Activated T-helper 17 cell treated with anti-CD3 and anti-CD28 coated beads, Interleukin-2, amount 50 U/mL, for 72 hours (primary cell): ENCODE data around the gene RASEF. TPM values are rescaled to one million over a fixed set of nuclear protein-coding genes. Genes with fewer than 3 reads are reported as not detected.

Experiments used
- ATAC-seq: fragments of 150-1000 bp; cut with Tn5 transposase; replicated peaks from 2 replicates; pipeline ENCODE4 v1.10.0; 2021; ENCODE audit warnings: mild to moderate bottlenecking, moderate library complexity
- H3K27ac Mint-ChIP-seq: one replicate; pipeline ENCODE4 v1.8.0; 2022; ENCODE audit warnings: mixed read lengths
- H3K27me3 Mint-ChIP-seq: one replicate; pipeline ENCODE4 v1.8.0; 2022; ENCODE audit warnings: mixed read lengths
- H3K36me3 Mint-ChIP-seq: one replicate; pipeline ENCODE4 v1.8.0; 2022; ENCODE audit warnings: low read depth, mild to moderate bottlenecking, mixed read lengths
- H3K4me1 Mint-ChIP-seq: one replicate; pipeline ENCODE4 v1.8.0; 2022; ENCODE audit warnings: mixed read lengths
- H3K4me3 Mint-ChIP-seq: one replicate; pipeline ENCODE4 v1.8.0; 2022; ENCODE audit warnings: mild to moderate bottlenecking, mixed read lengths
- H3K9me3 Mint-ChIP-seq: one replicate; pipeline ENCODE4 v1.8.0; 2022; ENCODE audit warnings: mixed read lengths
- total RNA-seq, 2 donors: library from RNA; stranded (reverse); gene quantifications; one replicate each; pipeline ENCODE4 v1.2.3, GENCODE V29; 2022

The RASEF gene
- total RNA-seq, 2 donors from 2014 or later = not detected

DNA sequence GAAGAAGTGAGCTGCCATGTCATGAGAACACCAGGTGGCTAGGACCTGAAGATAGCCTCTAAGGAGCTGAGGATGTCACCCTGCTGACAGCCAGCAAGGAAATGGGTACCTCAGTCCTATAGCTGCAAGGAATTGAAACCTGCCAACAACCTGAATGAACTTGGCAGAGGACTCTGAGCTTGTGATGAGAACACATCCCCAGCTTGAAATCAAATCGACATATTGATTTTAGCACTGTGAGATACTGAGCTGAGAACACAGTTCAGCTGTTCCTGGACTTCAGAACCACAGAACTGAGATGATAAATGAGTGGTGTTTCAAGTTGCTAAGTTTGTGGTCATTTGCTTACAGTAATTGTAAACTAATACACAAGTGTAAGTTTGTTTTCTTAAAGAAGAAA, 5.5 kb upstream of the RASEF start:
- Mint-ChIP-seq H3K4me3 (no peak overlapping the region), H3K36me3 (no peaks in the 10 kb centered on the region), H3K9me3 (peaks cover 15% of the 10 kb centered on the region), H3K27ac (no peak overlapping the region), H3K4me1 (no peaks in the 10 kb centered on the region), H3K27me3 (peaks cover 15% of the 10 kb centered on the region)
- no peak for ATAC-seq

DNA sequence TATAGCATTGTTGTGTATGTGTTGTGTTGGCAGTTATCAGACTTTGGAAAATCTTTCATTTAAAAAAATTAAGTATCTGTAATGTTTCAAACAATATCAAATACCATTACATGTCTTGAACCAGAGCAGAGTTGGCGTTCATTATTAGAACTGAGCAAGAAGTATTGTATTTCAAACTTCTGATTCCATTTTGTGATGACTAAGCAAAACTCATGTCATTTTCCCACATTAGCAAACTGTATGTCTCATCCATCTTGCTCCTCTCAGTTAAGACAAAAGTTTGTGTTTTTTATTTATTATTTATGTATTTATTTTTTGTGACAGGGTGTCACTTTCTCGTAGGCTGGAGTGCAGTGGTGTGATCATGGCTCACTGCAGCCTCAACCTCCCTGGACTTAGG, 4.6 kb upstream of the RASEF start:
- ATAC-seq = no peak
- Mint-ChIP-seq H3K27ac (no peak overlapping the region), H3K4me3 (no peak overlapping the region), H3K4me1 (no peaks in the 10 kb centered on the region), H3K27me3 (peaks cover 8% of the 10 kb centered on the region), H3K9me3 (peaks cover 9% of the 10 kb centered on the region), H3K36me3 (no peaks in the 10 kb centered on the region)

DNA sequence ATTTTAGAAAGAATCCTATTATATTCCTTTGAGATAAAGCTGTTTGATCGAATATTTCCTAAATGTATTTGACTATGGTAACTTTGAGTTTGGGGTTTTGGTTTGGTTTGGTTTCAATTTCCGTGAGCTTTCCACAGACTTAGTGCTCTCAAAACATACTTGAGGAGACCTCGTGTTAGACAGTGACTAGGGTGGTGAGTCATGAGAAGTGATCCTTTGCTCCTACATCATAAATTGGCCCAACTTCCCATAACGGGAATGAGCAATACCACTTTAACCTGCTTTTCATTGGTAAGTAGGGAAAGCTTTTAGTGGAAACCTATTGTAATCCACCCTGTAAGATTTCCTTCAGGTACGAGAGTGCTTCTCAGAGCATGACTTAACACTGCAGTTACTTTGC, 3.8 kb upstream of the RASEF start:
- H3K4me1 Mint-ChIP-seq = no peaks in the 10 kb centered on the region
- H3K27ac Mint-ChIP-seq = no peak overlapping the region
- no peak overlapping the region for H3K4me3 Mint-ChIP-seq
- H3K9me3 Mint-ChIP-seq = peaks cover 6% of the 10 kb centered on the region
- peaks cover 12% of the 10 kb centered on the region for H3K27me3 Mint-ChIP-seq
- no peaks in the 10 kb centered on the region for H3K36me3 Mint-ChIP-seq
- ATAC-seq = no peak

DNA sequence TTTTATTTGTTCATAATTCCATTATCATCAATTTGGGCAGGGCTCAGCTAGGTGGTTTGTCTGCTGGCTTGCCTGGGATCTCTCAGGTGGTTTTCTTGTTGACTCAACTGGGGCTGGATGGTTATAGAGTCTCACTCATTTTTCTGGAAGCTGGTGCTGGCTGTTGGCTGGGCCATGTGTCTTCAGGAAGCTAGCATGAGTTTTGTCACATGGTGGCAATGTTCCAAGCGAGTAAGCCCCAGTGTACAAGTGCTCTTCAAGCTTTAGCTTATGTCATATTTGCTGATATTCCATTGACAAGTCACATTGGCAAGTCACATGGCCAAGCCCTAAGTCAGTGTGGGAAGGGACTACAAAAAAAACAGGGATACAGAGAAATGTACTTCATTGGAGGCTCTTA, 2.3 kb upstream of the RASEF start:
- Mint-ChIP-seq H3K27me3 (peaks cover 22% of the 10 kb centered on the region), H3K36me3 (no peaks in the 10 kb centered on the region), H3K4me3 (no peak overlapping the region), H3K27ac (no peak overlapping the region), H3K4me1 (no peaks in the 10 kb centered on the region), H3K9me3 (peaks cover 3% of the 10 kb centered on the region)
- ATAC-seq = no peak

DNA sequence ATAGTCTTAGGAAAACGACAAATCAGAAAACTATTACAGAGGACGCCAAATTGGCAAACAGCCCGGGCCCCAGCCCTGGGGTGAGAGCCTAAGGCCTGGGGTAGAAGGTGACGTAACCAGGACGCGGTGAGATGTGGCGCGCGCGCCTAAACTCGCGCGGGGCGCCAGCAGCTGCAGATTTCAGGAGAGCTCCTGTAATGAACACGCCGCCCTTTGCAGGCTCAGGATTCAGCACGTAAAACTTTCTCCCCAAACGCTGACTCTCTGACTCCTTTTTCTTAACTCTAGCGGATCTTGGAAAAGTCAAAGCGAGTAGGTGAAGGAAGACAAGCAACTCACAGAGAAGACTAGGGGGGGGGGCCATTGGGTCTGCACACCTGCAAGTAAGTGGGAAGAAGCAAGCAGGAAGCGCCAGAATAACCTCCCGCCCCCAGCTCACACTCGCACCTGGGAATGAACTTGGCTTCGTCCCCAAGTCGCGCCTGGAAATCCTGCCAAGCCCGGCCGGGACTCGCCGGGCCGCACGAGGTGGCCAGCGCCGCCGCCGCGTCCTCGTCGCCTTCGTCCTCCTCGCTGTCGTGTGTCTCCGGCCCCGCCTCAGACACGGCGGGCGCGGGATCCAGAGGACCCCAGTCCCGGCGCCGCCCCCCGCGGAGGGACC, 822 bp downstream of the RASEF start:
- H3K27ac Mint-ChIP-seq = no peak overlapping the region
- peaks cover 3% of the 10 kb centered on the region for H3K9me3 Mint-ChIP-seq
- no peak overlapping the region for H3K4me3 Mint-ChIP-seq
- H3K27me3 Mint-ChIP-seq = peaks cover 26% of the 10 kb centered on the region
- H3K4me1 Mint-ChIP-seq = no peaks in the 10 kb centered on the region
- no peaks in the 10 kb centered on the region for H3K36me3 Mint-ChIP-seq
- ATAC-seq = no peak

DNA sequence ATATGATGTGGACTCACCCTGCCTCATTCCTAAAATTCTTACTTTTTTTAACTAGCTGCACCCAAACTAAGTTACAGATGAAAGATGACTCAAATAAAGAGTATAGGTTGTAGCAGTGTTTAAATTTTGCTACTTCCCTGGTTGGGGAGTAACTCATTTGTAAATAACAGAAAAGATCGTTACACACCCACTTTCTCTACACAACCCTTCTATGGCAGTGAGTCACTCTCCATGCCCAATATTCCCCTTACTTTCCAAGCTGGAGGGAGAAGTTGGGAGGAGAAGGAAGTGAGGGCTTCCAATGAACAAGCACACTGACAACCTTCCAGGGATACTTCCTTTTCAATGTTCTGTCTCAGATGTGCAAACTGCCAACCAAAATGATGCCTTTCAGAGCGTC, 1.9 kb downstream of the RASEF start:
- Mint-ChIP-seq H3K4me1 (no peaks in the 10 kb centered on the region), H3K9me3 (peaks cover 3% of the 10 kb centered on the region), H3K4me3 (no peak overlapping the region), H3K36me3 (no peaks in the 10 kb centered on the region), H3K27ac (no peak overlapping the region), H3K27me3 (peaks cover 26% of the 10 kb centered on the region)
- ATAC-seq = no peak

DNA sequence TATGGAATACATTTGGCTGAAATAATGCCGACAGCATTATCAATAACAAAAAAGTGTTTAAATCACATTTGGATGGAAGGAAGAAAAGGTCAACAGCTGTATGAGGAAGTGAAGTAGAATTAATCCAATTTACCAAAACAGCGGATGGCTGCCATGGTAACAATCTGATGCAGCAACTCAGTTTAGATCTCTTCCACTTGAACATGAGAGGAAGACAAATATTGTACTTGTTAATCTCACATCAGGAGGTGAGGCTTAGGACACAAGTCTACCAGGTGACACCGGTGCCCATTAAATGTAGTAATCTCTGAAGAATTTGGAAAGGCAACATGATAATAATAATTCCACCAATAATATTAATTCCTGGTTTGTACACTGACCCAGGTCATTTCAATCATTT, 2.4 kb downstream of the RASEF start:
- Mint-ChIP-seq H3K9me3 (peaks cover 4% of the 10 kb centered on the region), H3K4me3 (no peak overlapping the region), H3K27me3 (peaks cover 26% of the 10 kb centered on the region), H3K27ac (no peak overlapping the region), H3K4me1 (no peaks in the 10 kb centered on the region), H3K36me3 (no peaks in the 10 kb centered on the region)
- no peak for ATAC-seq

DNA sequence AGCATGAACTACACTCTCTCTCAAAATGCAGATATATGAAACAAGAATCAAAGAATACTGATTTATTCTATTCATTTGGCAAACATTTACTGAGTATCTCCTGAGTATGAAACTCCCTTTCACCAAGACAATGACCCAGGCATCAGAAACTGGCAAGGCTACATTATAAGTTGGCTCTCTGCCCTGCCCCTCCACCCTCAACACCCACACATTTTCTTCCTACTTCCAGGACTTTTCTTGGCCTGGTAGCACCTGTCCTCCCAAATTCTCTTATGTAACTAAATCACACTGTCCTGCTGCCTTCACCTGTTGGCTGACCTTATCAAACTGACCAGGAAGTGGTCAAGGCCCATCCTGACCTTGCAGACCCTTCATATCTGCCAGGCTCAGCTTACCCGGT, 3.5 kb downstream of the RASEF start:
- Mint-ChIP-seq H3K4me1 (no peaks in the 10 kb centered on the region), H3K4me3 (no peak overlapping the region), H3K36me3 (no peaks in the 10 kb centered on the region), H3K27me3 (peaks cover 26% of the 10 kb centered on the region), H3K27ac (no peak overlapping the region), H3K9me3 (peaks cover 6% of the 10 kb centered on the region)
- ATAC-seq = no peak

DNA sequence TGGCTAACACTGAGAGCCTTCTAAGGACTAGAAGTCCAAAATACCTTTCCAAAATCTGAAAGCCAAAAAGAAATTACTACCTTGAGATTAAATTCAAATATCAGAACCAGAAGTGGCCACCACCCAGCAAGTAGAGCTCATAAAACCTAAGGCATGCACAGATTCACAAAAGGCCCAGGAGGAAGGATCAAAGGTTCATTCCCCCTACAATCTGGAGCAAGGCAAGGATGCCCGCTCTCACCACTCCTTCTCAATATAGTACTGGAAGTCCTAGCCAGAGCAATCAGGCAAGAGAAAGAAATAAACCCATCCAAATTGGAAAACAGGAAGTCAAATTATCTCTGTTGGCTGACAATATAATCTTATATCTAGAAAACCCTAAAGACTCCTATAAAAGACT, 6.0 kb downstream of the RASEF start:
- Mint-ChIP-seq H3K27me3 (peaks cover 16% of the 10 kb centered on the region), H3K36me3 (no peaks in the 10 kb centered on the region), H3K27ac (no peak overlapping the region), H3K9me3 (peaks cover 4% of the 10 kb centered on the region), H3K4me3 (no peak overlapping the region), H3K4me1 (no peaks in the 10 kb centered on the region)
- ATAC-seq = no peak

DNA sequence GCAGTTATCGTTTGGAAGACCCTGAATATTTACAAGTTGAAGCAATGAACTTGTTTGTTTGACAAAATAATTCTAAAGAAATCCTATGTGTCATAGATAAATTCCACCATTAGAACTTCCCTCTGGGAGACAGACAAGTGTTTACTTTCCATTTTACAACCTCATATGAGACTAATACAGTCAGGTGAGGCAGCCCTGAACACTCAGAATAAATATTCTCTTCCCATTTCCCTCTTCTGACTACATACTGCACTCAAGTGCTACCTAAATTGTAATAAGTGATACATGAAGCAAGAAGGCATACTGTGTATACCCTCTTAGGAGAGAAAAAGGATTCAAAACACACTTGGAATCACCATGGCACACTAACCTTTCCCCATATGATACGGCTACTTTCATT, 6.8 kb downstream of the RASEF start:
- no peak overlapping the region for H3K4me3 Mint-ChIP-seq
- no peak overlapping the region for H3K27ac Mint-ChIP-seq
- no peaks in the 10 kb centered on the region for H3K36me3 Mint-ChIP-seq
- H3K9me3 Mint-ChIP-seq = peaks cover 4% of the 10 kb centered on the region
- H3K27me3 Mint-ChIP-seq = peaks cover 8% of the 10 kb centered on the region
- H3K4me1 Mint-ChIP-seq = no peaks in the 10 kb centered on the region
- ATAC-seq = no peak

DNA sequence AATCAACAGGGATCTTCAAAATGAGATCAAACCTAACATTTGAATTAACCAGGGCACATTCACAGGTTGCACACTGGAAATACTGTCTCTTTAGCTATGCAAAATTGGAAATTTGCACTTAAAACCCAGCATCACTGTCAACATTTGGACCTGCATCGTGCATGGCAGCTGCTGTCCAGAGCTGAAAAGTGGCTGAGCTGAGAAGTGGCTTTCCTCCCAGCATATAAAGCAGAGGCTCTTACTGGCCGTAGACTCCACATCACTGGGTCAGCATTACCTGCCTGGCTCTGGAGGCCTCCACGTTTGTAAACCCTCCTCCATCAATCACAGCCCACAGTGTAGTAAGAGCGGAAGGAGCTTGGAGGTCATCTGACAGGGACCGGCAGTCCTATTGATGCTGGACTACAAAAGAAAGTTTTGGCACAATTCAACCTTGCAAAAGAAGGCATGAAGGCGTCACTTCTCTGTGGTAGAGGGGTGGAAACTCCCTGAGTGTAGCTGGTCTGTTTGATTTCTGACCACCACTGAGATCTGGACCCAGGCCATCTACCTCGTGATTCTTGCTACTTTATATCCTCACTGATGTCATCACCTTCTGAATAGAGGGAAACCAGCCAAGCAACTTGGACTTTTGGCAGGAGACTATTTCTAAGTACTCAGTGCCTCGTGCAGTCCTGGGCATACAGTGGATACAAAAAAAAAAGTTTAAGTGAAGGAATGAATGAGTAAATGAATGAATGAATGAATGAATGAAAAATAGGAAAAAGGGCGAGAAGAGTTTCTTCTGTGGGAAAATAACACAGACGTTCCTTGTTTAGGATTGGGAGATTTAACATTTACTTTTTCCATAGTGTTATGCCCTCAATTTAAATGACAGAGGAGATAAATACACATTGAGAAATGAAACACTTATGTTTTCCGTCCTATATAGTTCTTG, 14.8 kb downstream of the RASEF start:
- Mint-ChIP-seq H3K36me3 (no peaks in the 10 kb centered on the region), H3K4me3 (no peak overlapping the region), H3K9me3 (no peaks in the 10 kb centered on the region), H3K27ac (no peak overlapping the region), H3K27me3 (no peaks in the 10 kb centered on the region), H3K4me1 (no peaks in the 10 kb centered on the region)
- no peak for ATAC-seq

DNA sequence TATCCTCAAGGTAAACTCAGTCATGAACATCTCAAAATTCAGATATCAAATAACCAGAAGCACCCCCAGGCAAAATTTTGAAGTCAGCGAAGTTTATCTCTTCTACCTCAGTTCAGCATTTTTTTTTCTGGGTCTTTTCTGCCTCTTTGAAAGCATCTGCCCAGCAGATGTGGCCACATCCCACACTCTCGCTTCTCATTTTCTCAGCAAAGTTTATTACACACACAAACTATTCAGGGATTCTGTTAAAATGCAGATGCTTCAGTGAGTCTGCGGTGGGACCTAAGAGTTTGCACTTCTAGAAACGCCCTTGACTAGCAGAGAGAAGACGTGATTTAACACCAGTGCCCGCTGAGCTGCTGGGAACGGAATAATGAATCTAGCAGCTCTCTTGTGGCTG, 19.3 kb downstream of the RASEF start:
- Mint-ChIP-seq H3K36me3 (no peaks in the 10 kb centered on the region), H3K4me3 (no peak overlapping the region), H3K9me3 (no peaks in the 10 kb centered on the region), H3K4me1 (no peaks in the 10 kb centered on the region), H3K27me3 (no peaks in the 10 kb centered on the region), H3K27ac (no peak overlapping the region)
- ATAC-seq = no peak

DNA sequence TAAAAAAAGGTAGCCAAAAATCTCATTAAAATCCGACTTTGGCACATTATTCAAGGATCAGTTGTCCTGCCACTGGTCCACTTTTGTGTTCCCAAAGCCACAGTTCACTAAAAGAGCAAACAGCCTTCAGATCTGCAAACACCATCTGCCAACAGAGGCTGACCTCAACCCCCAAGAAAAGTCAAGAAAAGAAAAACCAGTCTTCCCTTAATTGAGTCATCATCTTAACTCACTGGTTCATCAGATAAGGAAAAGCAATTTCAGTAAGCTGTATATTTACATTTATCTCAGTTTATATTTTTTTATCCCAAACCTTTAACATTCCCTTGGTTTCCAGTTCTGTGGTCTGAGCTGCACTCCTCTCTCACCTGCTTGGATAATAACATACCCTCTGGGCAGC, 21.2 kb downstream of the RASEF start:
- no peak for ATAC-seq
- Mint-ChIP-seq H3K27me3 (no peaks in the 10 kb centered on the region), H3K27ac (no peak overlapping the region), H3K4me1 (no peaks in the 10 kb centered on the region), H3K4me3 (no peak overlapping the region), H3K9me3 (no peaks in the 10 kb centered on the region), H3K36me3 (no peaks in the 10 kb centered on the region)

DNA sequence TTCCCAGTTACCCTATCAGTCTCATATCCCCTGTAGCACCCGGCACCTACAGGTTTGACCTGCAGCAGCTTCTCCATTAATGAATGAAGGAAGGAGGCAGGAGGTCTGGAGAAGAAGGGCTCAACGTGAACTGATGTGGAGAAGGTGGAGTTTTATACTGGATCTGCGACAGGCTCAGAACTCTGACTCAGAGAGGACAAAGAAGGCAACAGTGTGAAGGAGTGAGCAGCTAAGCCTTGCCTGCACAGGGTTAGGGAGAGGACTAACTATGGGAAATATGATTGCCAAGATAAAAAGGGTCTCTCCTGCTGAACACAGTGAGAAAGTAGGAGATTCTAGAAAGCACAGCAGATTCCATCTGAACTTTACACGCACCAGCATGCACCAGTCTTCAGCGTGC, 23.6 kb downstream of the RASEF start:
- H3K9me3 Mint-ChIP-seq = no peaks in the 10 kb centered on the region
- no peak for ATAC-seq
- no peaks in the 10 kb centered on the region for H3K36me3 Mint-ChIP-seq
- H3K4me1 Mint-ChIP-seq = no peaks in the 10 kb centered on the region
- H3K4me3 Mint-ChIP-seq = no peak overlapping the region
- no peaks in the 10 kb centered on the region for H3K27me3 Mint-ChIP-seq
- H3K27ac Mint-ChIP-seq = no peak overlapping the region

DNA sequence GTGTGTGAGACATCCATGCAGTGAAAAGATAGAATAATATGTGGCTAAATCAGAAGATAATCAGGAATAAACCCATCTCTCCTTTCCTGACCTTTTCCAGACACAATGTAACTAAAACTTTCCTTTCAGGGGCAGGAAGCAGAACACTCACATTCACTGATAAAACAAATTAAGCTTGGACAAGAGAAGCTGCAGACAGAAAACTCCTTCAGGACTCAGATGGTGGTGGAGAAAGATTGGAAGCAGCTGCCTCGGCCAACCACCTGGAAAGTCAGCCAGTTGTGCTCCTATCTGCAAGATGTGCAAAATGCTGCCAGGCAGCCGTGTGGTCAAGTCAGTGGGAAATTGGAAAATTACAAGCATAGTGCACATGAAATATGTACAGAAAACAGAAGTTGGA, 26.9 kb downstream of the RASEF start:
- Mint-ChIP-seq H3K36me3 (no peaks in the 10 kb centered on the region), H3K27me3 (no peaks in the 10 kb centered on the region), H3K4me1 (no peaks in the 10 kb centered on the region), H3K4me3 (no peak overlapping the region), H3K27ac (no peak overlapping the region), H3K9me3 (peaks cover 5% of the 10 kb centered on the region)
- no peak for ATAC-seq
